ENCODE results near the gene MIER3. TPM values are rescaled to one million over a fixed set of nuclear protein-coding genes. Genes with fewer than 3 reads are reported as not detected.

MIER3 gene
- total RNA-seq, 1 experiment from 2014 or later, result 6.5 TPM

DNA sequence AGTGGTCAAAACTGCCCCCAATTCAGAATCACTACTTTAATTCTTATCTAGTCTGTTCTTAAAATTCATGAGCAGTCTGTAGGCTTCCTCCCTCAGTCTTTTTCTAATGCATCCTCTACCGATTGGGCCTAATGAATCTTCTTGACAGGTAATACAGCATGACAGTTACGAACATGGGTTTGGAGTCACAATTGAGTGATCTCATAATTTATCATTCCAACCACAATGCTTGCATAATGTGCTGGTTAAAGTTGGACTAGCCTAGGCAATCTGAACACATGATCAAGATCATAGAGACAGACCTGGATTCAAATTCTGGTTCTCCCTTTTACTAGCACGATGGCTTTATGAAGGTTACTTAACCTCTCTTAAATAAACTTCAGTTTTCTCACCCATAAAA lies 75.6 kb downstream of the MIER3 start:
- Histone ChIP-seq H3K79me2 (ENCODE audit: low read length) (no peaks in the 10 kb centered on the region), H3K9me2 (replicated peaks; ENCODE audit: low read length) (no peaks in the 10 kb centered on the region), H3K27me3 (ENCODE audit: low read length) (no peaks in the 10 kb centered on the region), H3K27ac (ENCODE audit: low read length) (no peak overlapping the region), H3K4me2 (ENCODE audit: low read length) (no peak overlapping the region), H2AFZ (ENCODE audit: low read length) (no peak overlapping the region), H4K20me1 (ENCODE audit: low read length) (no peaks in the 10 kb centered on the region), H3K36me3 (ENCODE audit: low read depth, low read length) (peaks cover 6% of the 10 kb centered on the region; the same call in 1 of the 2 replicates), H3K9ac (ENCODE audit: low read length) (no peak overlapping the region), H3K9me3 (ENCODE audit: low read length) (no peaks in the 10 kb centered on the region), H3K4me3 (ENCODE audit: low read length) (no peak overlapping the region), H3K4me1 (ENCODE audit: insufficient read depth, low read length) (no peaks in the 10 kb centered on the region), H3F3A (ENCODE audit: low read length, unreplicated experiment) (no peaks in the 10 kb centered on the region)
- DNase-seq, result peak; percentile 22
- no TSS peak for BruUV-seq (replicated peaks)
- TF ChIP-seq EZH2 (IDR thresholded peaks at IDR 0.05; ENCODE audit: low read length, unreplicated experiment) (no peak), EZH2phosphoT487 (IDR thresholded peaks at IDR 0.05; ENCODE audit: borderline replicate concordance, low read length) (no peak)
- TF ChIP-seq, protein P1, sequence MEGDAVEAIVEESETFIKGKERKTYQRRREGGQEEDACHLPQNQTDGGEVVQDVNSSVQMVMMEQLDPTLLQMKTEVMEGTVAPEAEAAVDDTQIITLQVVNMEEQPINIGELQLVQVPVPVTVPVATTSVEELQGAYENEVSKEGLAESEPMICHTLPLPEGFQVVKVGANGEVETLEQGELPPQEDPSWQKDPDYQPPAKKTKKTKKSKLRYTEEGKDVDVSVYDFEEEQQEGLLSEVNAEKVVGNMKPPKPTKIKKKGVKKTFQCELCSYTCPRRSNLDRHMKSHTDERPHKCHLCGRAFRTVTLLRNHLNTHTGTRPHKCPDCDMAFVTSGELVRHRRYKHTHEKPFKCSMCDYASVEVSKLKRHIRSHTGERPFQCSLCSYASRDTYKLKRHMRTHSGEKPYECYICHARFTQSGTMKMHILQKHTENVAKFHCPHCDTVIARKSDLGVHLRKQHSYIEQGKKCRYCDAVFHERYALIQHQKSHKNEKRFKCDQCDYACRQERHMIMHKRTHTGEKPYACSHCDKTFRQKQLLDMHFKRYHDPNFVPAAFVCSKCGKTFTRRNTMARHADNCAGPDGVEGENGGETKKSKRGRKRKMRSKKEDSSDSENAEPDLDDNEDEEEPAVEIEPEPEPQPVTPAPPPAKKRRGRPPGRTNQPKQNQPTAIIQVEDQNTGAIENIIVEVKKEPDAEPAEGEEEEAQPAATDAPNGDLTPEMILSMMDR (conservative IDR thresholded peaks at IDR 0.05; ENCODE audit: low read depth, low read length), result no peak
- ChIA-PET CTCF (no interaction called here), POLR2A (ENCODE audit: unreplicated experiment) (no interaction called here)
- ATAC-seq, result no peak
- intact Hi-C loops (cut with micrococcal nuclease), result no loop called here

DNA sequence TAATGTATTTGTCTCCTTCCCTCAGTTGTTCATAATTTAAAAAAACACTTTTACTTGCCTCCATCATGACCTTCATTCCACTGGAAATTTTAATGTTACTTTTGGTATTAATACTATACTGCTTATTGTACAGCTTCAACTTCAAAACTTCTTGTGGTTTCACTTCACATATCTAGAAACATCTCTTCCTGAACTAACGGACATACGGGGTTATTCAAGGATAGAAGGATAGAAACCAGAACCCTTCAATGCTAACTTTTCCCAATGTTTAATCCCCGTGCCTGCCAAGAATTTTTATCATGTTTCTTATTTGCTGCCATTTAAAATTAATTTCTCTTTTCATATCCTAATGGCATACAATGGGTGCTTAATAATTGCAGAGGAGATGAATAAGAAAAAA lies 78.9 kb downstream of the MIER3 start:
- BruUV-seq (replicated peaks), result no TSS peak
- DNase-seq, result no peak
- Histone ChIP-seq H3K36me3 (ENCODE audit: low read depth, low read length) (0 out of 2 replicates have a peak, but pooled peaks cover 3% of the 10 kb centered on the region), H3K27ac (ENCODE audit: low read length) (no peak overlapping the region), H4K20me1 (ENCODE audit: low read length) (no peaks in the 10 kb centered on the region), H3K4me2 (ENCODE audit: low read length) (no peak overlapping the region), H3K4me1 (ENCODE audit: insufficient read depth, low read length) (no peaks in the 10 kb centered on the region), H3K9me3 (ENCODE audit: low read length) (no peaks in the 10 kb centered on the region), H3K4me3 (ENCODE audit: low read length) (no peak overlapping the region), H3K79me2 (ENCODE audit: low read length) (no peaks in the 10 kb centered on the region), H3F3A (ENCODE audit: low read length, unreplicated experiment) (no peaks in the 10 kb centered on the region), H2AFZ (ENCODE audit: low read length) (no peak overlapping the region), H3K9ac (ENCODE audit: low read length) (no peak overlapping the region), H3K27me3 (ENCODE audit: low read length) (no peaks in the 10 kb centered on the region), H3K9me2 (replicated peaks; ENCODE audit: low read length) (no peaks in the 10 kb centered on the region)
- no peak for ATAC-seq
- no peak for TF ChIP-seq EZH2 (IDR thresholded peaks at IDR 0.05; ENCODE audit: low read length, unreplicated experiment)
- TF ChIP-seq EZH2phosphoT487 (IDR thresholded peaks at IDR 0.05; ENCODE audit: borderline replicate concordance, low read length), result no peak
- TF ChIP-seq, protein P1 (conservative IDR thresholded peaks at IDR 0.05; ENCODE audit: low read depth, low read length), result no peak
- POLR2A ChIA-PET (ENCODE audit: unreplicated experiment), result no interaction called here
- CTCF ChIA-PET, result no interaction called here
- intact Hi-C loops (cut with micrococcal nuclease), result no loop called here

DNA sequence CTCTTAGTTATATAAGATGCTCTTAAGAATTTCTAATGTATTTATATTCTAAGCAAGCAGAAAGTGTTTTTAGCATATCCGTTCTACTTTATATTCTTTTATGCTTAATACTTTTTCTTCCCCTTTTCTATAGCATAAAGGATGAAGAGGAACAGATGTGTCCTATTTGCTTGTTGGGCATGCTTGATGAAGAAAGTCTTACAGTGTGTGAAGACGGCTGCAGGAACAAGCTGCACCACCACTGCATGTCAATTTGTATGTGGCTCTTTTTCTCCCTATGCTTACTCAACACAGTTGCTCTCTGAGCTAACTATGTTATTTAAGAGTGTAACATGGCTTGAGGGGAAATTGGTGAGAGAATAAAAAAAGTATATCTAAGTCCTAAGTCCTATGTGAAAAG lies 80.1 kb downstream of the MIER3 start:
- POLR2A ChIA-PET (ENCODE audit: unreplicated experiment), result no interaction called here
- Histone ChIP-seq H3K27ac (ENCODE audit: low read length) (no peak overlapping the region), H3K4me1 (ENCODE audit: insufficient read depth, low read length) (no peaks in the 10 kb centered on the region), H3K27me3 (ENCODE audit: low read length) (no peaks in the 10 kb centered on the region), H3K79me2 (ENCODE audit: low read length) (no peaks in the 10 kb centered on the region), H2AFZ (ENCODE audit: low read length) (no peak overlapping the region), H3K4me3 (ENCODE audit: low read length) (no peak overlapping the region), H3K4me2 (ENCODE audit: low read length) (no peak overlapping the region), H3K9me2 (replicated peaks; ENCODE audit: low read length) (no peaks in the 10 kb centered on the region), H3K36me3 (ENCODE audit: low read depth, low read length) (0 out of 2 replicates have a peak, but pooled peaks cover 3% of the 10 kb centered on the region), H4K20me1 (ENCODE audit: low read length) (no peaks in the 10 kb centered on the region), H3K9ac (ENCODE audit: low read length) (no peak overlapping the region), H3F3A (ENCODE audit: low read length, unreplicated experiment) (no peaks in the 10 kb centered on the region), H3K9me3 (ENCODE audit: low read length) (no peaks in the 10 kb centered on the region)
- intact Hi-C loops (cut with micrococcal nuclease), result no loop called here
- BruUV-seq (replicated peaks), result no TSS peak
- TF ChIP-seq EZH2 (IDR thresholded peaks at IDR 0.05; ENCODE audit: low read length, unreplicated experiment) (no peak), EZH2phosphoT487 (IDR thresholded peaks at IDR 0.05; ENCODE audit: borderline replicate concordance, low read length) (no peak)
- TF ChIP-seq, protein P1 (conservative IDR thresholded peaks at IDR 0.05; ENCODE audit: low read depth, low read length), result no peak
- DNase-seq (no peak), ATAC-seq (no peak)
- CTCF ChIA-PET, result no interaction called here

Other genes with a start within 250 kb of the MIER3 start
- gene MAP3K1, start 136.6 kb downstream of the MIER3 start, total RNA-seq (2014; rRNA removed), result 4.2 and 5.7 TPM in 2 replicates
- gene SETD9, start 42.5 kb downstream of the MIER3 start, total RNA-seq (2014; rRNA removed), result 4.5 and 6.0 TPM in 2 replicates
- gene GPBP1, start 221.9 kb upstream of the MIER3 start, total RNA-seq (2014; rRNA removed), result 29.5 and 31.8 TPM in 2 replicates